CD4-positive, alpha-beta T cell treated with Interleukin-6 at 100 ng/mL for 8 hours (primary cell): ENCODE data around the gene SMOC2.
"Not testable (repeated sequence)": the region's sequence is repeated elsewhere in the genome, so short reads cannot be mapped to it uniquely, and the experiment has no call there.

Experiments
- DNase-seq: peaks from one replicate; pipeline ENCODE4 v3.0.0-alpha.2; 2020; ENCODE audit warnings: mixed read lengths, low spot score

The SMOC2 gene

GRCh38 chr6:168655462-168656152 is 214.6 kb downstream of the SMOC2 start:
- no peak for DNase-seq

GRCh38 chr6:168658059-168658458 is 217.1 kb downstream of the SMOC2 start:
- DNase-seq: no peak

GRCh38 chr6:168660400-168660945 is 219.5 kb downstream of the SMOC2 start:
- no peak for DNase-seq

DNA sequence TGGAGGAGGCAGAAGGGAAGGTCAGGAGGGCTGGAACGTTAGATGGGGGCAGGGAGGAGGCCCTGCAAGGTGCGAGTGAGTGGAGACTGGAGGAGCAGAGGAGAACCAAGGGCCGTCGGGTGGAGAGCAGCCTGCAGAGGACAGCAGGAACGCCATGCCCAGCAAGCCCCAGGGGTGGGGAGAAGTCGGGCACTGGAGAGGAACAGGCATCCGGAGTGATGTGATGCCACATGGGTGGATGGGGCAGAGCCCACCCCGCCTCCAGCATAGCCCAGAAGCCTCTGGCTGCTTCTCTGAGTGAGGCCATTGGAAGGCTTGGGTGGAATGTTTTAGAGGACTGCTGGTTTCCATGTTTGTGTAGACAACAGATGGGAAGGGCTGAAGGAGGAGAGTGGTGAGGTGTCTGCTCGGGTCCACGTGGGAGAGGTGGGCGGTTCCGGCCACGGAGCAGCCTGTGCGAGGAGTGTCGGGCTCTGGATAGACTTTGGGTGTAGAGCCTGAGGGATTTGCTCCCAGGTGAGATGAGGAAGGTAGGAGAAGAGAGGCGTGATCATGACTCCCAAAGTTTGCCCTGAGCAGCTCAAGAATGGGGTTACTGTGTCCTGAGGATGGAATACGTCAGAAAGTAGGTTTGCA is 221.4 kb downstream of the SMOC2 start:
- DNase-seq: no peak

- DNase-seq: no peak
Measured at GRCh38 chr6:168663041-168663440, 222.1 kb downstream of the SMOC2 start.

GRCh38 chr6:168664956-168665355 is 224.0 kb downstream of the SMOC2 start:
- no peak for DNase-seq

DNA sequence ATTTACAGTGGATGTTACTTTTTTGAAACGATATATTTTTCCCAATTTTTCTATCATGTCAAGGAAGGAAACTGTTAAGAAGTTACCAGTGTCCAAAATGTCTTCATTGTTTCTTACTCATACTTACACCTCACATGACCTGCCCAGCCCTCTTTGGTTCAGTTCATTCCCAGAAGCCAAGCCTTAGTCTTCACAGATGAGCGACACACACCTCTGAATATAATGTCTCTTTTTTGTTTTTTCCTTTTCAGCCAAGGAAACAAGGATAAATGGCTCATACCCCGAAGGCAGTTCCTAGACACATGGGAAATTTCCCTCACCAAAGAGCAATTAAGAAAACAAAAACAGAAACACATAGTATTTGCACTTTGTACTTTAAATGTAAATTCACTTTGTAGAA is 225.2 kb downstream of the SMOC2 start:
- DNase-seq: no peak

- DNase-seq: no peak
Measured at GRCh38 chr6:168666699-168667427, 225.9 kb downstream of the SMOC2 start.

- no peak for DNase-seq
Measured at GRCh38 chr6:168667428-168667805, 226.4 kb downstream of the SMOC2 start.

DNA sequence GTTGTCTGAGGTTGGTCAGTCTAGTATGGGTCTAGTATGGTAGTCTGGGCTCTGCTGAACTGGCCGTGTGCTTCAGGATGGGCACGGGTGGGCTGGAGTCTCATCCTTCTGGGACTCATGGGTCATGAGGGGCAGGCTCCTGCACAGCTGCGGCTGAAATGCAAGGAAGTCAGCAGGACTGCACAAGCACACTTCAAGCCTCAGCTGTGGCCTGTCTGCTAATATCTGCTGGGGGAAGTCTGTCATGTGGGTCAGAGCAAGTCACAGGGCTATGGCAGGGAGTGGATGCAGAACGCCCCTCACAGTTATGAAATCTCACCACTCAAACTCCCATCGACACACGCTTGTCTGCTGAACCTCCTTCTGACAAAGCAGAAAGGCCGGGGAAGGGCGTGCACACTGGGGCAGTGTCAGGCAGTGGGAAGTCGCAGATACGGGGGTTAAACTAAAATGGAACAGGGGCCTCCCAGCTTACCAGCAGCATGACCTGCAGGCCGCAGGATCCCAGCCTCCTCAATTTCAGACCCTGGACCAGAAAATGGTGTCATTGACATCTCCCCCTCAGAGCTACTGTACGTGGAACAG is 229.5 kb downstream of the SMOC2 start:
- DNase-seq: no peak

DNA sequence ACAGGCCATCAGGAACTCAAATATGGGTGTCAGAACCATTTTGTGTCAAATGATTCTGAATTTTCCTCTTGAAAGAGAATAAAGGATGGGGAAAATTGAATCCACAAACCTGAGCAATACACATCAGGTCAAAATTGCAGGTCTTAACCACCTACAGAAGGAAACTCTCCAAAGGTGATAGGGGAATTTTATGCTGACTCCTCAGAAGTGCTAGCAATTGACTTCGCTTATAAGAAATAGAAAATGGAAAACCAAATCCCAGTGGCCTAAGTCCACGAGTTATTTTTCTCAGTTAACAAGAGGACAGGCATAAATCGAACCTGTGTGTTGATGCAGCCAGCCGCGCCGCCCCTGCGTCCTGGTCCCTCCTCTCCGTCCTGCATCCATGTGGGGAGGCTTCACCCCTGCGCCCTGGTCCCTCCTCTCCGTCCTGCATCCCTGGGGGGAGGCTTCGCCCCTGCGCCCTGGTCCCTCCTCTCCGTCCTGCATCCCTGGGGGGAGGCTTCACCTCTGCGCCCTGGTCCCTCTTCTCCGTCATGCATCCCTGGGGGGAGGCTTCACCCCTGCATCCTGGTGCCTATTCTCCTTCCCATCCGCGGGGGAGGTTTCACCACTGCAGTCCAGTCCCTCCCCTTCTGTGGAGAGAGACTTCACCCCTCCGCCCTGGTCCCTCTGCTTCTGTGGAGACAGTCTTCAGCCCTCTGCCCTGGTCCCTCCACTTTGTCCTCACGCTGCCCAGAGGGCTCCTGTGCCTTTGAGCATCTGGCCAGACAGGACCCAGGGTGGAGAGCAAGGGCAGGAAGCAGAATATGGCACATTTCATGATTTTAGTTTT is 230.3 kb downstream of the SMOC2 start:
- DNase-seq: no peak

DNA sequence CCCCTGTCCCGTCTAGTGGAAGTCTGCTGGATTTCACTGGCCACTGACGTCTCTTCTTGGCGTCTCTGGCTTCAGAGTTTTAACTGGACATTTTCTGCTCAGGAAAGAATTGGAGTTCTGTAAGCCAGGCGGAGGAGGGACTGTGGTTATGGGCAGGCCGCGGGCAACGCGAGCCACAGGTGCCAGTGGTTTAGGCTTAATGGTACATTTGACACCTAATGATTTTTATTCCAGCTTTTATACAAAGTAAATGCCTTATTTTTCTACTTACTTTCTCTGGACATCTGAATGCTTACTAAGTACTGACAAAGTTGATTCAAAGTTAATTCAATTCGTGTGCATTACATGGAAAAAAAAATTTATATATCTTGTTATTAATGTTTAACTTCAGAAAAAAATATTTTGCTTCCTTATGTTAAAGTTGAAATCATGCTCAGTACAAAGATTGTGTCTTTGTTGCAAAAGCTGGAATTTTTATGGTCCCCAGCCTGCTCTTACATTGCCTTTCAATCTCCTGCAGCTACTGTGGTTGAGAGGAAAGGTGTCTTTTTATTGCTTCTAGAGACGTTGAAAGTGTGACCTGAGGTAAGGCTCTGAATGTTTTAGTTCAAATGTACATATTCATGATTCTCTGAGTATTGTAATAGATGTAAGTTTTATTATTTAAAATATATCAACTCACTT is 231.0 kb downstream of the SMOC2 start:
- DNase-seq: no peak

DNA sequence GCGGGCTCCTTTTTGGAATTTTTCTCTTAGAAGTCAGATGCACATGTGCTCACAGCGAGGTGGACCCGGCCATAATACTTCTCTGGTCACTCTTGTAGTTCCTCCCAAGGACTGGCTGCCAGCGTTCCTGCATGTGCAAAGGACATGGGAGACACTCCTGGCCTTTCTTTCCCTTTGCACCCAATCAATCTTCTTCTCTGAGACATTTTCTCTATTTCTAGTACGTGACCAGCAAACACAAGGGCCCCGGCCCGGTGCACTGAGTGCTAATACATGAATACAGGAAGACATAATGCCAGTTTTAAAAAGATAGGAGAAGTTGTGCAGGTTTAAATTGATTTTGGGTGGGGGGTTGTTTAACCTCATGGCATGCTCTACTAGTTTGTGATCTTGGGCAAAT is 233.6 kb downstream of the SMOC2 start:
- no peak for DNase-seq

GRCh38 chr6:168675375-168675774 is 234.4 kb downstream of the SMOC2 start:
- DNase-seq: no peak

GRCh38 chr6:168675933-168676551 is 235.1 kb downstream of the SMOC2 start:
- no peak for DNase-seq

DNA sequence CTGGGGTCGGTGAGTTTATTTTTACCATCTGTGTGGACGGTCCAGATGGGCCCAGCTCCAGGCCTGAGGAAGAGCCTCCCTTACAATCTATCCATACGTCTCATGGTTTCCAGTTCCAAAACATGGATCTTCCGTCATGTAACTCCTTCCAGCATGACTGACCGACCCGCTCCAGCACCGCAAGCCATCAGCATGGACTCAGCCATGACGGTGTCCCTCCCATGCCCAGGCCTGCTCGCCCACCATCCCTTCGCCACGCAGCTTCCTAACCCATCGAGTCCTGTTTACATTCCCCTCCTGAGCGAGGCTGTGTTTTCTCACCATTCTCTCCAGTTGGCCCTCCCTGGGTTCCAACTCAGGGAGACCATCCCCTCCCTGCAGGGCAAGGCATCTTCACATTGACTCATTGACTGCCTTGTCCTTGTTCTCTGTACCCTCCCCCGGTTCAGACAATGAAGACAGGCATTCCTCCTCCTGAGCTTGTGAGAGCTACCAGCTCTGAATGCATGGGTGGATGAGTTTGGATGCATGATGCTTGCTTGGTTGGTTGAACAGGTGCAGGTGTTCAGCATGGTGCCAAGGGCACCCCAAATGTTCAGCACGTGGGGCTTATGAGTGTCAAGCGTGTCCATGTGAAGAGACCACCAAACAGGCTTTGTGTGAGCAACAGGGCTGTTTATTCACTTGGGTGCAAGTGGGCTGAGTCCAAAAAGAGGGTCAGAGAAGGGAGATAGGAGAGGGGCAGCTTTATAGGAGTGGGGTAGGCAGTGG is 235.8 kb downstream of the SMOC2 start:
- DNase-seq: no peak

- DNase-seq: not testable (repeated sequence)
Measured at GRCh38 chr6:168677323-168677781, 236.4 kb downstream of the SMOC2 start.

GRCh38 chr6:168678077-168678476 is 237.1 kb downstream of the SMOC2 start:
- DNase-seq: no peak

DNA sequence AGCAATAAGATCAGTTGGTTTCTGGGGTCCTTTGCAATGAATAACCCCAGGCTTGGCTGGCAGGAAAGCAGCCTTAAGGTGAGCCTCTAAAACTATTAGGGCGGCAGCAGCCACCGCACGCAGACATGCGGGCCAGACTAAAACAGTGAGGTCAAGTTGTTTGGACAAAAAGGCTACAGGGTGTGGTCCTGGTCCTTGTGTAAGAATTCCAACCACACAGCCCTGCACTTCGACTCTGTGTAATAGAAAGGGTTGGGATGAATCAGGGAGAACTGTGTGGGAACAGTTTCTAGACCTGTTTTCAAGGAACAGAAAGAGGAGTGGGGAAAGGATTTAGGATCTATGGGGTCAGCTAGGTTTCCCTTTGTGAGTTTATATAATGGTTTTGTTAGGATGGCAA is 237.6 kb downstream of the SMOC2 start:
- DNase-seq: no peak

- DNase-seq: no peak
Measured at GRCh38 chr6:168681748-168682147, 240.8 kb downstream of the SMOC2 start.
